CD4-positive, alpha-beta T cell treated with Interleukin-2 at 100 ng/mL for 4 hours (primary cell): ENCODE data around the gene S100A2.
A peak's percentile ranks its signal among the peaks of the same experiment; 100 is the strongest.

Experiments
- DNase-seq: peaks from one replicate; pipeline ENCODE4 v3.0.0-alpha.2; 2020; ENCODE audit warnings: low spot score

Gene S100A2

DNA sequence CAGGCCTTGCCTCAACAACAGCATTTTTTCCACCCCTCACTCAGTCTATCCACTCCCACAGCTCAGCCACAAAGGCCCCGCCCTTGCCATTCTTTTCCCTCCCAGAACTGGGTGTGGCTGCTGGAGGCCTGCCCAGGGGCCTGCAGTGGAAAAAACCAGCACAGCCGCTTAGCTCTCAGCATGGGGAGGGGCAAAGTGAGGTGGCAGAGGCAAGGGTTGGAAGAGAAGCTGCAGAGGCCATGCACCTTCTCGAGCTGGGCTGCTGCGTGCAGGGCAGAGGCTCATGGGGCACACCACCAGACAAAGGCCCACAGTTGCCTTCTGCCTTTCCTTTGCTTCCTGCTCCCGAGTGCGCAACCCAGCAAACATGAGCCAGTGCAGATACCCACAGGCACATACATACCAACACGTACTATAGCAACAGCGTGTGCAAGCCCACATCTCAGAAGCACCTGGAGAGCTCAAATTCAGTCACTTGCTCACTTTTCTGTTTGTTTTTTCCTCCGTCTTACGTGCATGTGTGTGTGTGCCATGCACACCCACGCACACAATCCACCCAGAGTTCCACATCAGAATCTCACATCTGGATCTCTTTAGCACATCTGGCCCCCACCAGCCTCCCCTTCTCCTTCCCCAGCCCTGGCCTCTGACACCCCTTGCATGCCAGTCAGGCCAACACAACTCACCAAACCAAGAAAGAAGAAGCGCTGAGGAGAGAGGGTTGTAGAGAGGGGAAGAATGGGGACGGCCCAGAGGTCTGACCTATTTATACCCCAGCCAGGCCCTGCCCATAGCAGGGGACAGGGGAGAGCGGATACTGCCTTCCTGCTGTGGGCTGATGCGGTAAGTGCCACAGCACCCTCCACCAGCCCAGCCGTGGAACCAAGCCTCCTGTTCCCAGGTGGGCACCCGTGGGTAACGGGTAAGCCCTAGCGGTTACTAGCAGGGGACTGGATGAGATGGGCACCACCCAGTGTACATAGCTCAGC lies 20.3 kb downstream of the S100A2 start, which contains the start of gene S100A4:
S100A4 (minus strand) TSS at position 740 of the 989 bp plus-strand sequence. CDS start 1,012 bp downstream, outside the sequence.
- DNase-seq: peak; percentile 94

DNA sequence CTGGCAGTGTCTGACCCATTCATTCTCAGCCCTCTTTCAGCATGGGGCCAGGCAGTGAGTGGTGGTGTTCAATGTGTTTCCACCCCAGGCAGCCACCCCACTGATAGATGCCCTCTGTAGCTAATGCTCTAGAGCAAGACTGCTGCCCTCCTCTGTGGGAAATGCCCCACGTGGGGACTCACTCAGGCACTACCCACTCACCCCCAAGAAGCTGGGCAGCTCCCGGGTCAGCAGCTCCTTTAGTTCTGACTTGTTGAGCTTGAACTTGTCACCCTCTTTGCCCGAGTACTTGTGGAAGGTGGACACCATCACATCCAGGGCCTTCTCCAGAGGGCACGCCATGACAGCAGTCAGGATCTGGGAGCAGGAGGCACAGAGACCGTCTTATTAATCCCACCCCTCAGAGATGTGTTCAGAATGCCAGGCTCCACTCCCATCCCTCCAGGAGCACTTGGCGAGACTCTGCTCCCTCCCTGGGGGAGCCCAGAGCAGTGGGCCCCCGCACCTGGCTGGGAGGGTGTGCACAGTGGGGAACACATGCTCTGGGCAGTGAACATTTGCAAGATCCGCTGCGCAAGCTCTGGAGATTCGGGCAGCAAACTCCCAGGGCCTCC lies 21.1 kb downstream of the S100A2 start:
- DNase-seq: no peak

DNA sequence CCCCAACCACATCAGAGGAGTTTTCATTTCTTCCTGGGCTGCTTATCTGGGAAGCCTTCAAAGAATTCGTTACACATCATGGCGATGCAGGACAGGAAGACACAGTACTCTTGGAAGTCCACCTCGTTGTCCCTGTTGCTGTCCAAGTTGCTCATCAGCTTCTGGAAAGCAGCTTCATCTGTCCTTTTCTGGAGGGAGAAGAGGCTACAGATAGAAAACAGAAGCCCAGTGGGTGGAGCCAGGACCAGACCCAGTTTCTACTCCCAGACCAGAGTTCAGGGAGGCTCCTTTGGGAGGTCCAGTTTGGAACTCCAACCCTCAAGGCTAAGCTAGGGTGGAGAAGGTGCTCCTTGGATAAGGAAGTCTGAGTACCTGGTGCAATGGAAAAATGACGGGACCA lies 21.9 kb downstream of the S100A2 start:
- DNase-seq: no peak

DNA sequence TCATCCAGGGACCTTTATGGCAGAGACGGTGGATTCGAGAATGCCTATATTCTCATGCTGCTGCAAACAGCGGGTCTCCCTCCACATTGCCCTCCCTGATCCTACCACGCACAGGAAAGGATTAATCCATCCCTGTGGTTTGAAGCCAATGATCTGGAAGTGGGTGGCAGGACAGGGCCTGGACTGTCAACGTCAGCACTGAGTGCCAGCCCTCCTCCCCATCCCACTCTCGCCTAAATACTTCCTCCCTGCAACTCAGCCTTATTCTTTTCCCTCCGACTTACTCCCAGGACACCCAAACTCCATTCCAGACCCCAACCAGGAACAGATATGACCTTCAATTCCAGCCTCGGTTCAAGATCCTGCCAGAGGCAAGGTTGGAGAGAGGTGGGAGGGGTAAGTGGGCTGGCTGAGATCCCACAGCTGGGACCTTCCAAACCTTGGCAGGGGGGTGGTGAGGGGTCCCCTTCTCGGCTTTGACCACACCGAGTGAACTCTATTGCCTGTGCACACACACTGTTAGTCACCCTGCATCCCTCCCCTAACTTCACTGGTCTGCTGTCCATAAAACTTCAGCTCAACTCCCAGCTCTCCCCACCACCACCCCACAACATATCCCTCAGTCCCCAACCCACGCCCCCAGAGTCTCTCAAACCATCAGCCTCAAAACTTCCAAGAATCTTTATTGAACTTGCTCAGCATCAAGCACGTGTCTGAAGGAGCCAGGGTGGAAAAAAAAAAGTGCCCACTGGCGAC lies 22.5 kb downstream of the S100A2 start:
- no peak for DNase-seq

DNA sequence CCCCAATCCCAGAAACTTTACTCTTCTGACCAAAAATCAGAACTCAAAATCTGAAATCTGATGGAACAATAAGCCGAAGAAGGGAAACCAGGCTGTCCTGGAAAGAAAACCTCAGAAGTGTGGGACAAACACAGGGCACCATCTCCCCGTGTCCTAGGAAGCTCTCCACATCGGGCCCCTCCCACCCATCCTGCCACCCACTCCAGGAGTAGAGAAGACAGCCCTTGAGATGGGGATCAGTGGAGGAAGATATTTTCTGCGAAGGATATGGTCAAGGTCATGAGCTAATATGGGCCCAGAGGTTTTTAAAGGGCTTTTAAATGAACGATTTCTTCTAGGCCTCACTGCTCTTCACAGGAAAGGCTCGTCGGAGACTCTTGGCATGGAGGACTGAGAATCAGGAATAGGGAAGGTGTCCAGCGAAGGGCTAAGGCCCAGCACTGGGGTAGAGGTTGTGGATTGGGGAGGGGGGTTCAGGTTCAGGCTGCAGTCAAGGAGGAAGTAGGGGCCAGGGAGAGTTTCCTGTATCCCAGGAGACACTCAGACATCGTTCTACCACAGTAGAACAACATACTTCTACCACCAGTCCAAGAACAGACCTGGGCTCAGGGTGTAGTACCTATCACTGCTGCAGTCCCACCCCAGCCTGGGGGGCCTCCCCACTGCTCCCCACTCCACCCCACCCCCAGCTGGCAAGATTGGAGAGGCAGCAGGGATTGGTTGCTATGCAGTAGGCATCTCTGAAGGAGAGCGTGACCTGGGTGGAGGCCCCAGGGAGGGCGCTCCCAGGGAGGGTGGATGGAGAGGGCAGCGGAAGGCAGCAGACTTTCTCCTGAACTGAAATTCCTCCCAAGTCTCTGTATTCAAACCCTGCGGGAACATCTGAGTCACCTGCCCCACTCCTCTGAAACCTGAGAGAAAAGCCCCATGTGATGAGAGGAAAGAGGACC lies 23.7 kb downstream of the S100A2 start:
- DNase-seq: no peak

DNA sequence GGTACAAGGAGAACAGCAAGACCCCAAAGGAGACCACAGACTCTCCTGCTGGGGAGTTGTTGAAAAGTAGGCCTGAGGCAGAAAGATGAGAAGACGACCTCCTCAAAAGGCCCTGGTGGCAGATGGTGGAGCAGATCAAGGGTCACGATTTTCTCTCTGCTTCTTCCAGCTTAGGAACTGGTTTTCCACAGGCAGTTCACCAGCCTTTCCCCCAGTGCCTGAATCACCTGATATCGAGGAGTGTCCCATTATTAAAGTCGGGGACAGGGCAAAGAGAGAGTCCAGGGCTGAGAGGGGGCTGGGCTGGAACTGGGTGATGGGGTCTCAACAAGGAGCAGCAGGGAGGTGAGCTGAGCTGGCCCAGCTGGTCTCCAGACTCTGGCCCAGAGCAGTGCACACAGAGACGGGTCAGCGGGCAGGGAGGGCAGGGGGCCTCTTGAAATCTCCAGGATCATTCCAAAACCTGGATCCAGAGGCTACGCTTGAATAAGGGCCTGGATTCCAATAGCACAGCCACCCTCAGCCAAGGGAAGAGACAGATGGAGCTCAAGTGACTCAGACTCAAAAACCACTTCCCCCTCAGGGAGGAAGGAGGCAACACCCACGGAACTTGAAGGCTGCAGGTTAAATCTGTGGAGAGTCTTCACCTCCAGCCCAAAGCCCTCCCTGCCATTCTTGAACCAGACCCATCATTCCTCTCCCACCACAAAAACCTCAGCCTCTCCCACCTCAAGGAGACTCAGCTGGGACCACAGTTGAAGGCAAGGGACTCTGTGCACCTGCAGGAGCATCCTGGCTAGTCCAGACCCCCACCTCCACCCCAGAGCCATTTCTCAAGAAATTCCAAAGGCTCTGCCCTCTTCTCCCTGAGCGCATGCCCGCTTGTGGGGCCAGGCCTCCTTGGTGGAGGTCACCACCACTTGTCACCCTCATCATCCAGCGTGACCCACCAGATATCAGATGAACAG lies 25.0 kb downstream of the S100A2 start, which contains the start of gene S100A5:
S100A5 (minus strand) TSS at position 541 of the 968 bp plus-strand sequence. CDS start 743 bp downstream, outside the sequence.
- peak; percentile 83 for DNase-seq

DNA sequence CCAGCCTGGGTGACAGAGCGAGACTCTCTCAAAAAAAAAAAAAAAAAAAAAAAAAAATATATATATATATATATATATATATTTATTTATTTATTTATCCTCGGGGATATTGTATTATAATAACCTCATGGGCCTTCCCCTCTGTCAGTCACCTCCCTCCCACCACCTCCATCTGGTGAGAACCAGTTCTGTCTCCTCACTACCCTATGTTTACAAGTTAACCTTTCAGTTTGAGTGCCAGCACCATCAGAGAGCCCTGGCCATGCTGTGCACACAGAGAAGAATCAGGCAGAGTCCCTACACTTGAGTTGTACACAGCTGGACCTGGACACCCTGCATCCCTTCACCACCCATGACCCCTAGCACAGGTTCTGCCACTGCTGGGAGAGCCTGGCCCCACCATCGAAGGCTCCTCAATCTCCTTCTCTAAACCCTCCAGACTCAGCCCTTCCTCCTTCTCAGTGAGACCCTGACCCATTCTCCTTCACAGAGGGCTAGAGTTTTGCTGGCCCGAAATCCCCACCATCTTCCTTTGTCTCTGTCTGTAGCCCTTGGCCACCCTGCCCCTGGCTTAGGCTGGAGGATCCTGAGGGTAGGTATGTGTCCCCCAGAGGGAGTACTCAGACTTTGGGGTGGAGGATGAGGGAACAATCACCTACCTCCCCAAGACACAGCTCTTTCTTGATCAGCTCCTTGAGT lies 26.1 kb downstream of the S100A2 start:
- no peak for DNase-seq

DNA sequence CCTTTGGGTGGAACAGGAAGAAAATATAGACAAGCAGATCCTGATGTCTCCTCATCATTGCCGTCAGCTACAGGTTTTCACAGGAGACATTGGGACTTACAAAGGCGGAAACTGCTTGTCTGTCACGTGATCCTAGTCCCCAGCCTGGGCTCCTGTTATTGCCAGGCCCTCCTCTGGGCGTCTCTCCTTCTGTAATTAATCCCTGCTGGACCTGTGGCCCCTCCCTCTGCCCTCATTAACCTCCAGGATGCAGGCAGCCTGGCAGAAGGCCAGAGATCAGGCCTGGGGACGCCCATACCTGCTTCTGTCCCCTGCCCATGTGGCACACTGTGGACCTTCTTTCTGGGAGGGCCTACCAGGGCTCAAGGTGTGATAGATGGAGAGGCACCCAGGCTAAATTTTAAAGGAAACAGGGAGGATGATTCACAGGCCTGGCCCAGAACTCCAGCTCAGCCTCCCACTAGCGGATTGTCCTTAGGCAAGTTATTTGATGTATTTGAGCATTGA lies 27.3 kb downstream of the S100A2 start:
- DNase-seq: no peak

DNA sequence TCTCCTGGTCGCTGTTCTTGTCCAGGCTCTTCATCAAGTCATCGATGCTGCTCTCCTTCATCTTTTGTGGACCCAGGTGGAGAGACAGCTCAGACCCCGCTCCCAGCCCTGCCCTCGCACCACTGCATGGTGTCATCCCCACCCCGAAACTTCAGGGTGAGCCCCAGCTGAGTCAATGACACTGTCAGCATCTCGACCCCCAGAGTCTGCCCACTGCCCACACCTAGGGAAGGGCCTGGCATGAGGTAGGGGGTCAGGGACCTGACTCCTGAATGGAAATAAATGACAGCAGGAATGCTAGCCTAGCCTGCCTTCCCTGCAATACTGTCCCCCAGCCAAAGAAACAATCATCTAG lies 28.3 kb downstream of the S100A2 start:
- DNase-seq: no peak

DNA sequence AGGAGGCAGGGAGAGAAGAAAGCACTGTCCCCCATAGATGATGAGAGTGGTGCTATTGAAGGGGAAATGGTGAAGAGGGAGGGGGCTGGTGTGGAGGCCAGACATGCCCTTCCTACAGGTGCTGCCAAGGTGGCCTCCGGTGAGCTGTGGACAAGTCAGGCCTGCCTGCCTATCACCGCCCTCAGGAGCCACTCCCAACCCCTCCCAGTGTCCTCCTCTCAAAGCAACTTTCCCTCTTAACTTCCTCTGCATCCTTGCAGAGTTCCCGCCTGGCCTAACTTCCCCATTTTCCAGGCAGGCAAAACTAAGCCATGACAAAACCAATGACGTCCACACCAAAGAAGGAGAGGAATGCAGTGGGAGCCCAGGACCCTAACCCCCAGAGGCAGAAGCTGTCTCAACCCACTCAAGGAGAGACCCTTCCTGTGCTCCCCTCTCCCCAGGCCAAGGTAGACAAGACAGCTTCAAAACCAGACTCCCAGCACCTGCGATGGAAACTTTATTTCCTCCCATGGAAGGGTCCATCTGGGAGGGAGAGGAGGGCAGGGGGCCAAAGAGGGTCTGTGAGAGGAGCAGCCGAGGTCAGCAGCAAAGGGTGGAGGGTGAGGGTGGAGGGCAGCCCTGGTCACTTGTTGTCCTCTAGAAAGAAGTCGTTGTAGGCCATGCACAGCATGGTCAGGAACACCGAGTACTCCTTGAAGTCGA lies 28.8 kb downstream of the S100A2 start:
- DNase-seq: no peak

DNA sequence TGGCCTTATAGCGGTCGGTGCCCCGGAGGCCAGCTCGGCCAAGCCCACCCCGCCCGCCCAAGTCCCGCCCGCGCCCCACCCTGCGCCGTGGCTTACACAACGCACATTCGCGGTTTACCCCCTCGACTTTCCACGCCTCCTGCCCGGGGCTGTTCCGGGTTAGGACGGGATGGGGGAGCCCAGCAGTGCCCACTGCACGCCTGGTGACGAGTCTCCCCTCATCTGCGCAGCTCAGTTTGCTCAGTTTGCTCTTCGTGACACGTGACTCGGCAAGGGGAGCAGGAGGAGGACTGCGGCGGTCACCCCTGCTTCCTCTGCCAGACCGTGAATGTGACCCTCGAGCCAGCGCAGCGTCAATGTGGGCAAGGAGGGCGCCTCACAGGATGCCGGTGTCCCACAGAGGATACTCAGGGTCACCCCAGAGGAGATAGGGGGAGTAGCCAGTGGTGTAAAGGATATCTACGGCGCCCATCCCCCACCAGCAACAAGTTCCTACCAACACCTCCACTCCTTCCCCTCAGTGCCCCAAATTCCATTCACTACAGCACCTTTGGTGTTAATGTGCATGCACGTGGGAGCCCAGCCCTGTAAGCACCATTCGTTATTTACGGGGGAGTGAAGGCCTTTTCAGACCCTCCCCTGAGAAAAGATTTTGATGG lies 29.5 kb downstream of the S100A2 start:
- peak; percentile 89 for DNase-seq

DNA sequence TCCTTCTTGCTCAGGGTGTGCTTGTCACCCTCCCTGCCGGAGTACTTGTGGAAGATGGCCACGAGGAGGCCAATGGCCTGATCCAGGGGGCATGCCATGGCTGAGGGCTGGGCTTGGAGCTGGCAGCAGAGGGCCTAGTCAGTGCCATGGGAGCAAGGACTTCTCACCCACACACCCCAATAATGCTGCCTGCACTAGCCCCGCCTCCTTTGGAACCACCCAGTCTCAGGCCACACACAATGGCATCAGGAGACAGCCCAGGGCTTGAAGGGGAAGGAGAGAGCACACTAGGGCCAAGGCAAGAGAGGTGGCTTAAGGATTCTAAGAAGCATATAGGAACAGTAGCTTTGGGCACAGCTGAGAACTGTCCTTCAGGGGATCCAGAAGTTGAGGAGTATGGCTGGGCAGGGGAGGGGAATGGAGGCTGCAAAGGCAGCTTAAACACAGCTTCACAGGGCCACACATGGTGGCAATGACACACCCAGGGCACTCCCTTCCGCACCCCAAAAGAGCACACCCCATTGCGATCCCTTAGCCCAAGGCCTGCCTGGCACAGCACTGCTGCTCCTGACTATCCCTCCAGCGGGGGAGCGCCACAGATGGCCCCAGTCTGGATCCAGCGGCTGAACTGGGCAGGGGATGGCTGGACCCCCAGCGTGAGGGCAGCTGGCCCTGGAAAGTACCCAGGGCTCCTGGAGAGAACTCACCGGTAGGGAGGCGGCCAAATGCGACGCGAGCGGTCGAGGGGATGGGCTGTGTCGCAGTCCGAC lies 30.2 kb downstream of the S100A2 start, which contains the start of gene S100A6:
S100A6 (minus strand) TSS at position 750 of the 770 bp plus-strand sequence; CDS start at position 98, 652 bp downstream.
- peak; percentile 68 for DNase-seq

DNA sequence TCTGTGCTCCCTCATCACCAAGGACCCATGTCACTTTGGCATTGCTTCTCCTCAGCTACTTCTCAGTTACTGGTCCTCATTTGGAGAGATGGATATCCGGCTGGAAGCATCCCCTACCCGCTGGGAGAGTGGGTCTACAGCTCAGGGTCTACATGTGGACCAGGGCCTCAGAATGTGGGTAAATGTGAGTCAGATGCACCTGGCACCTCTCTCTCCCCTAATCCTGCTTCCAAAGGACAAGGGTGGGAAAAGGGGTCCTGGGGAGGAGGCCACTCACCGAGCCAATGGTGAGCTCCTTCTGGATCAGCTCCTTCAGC lies 30.8 kb downstream of the S100A2 start:
- no peak for DNase-seq

DNA sequence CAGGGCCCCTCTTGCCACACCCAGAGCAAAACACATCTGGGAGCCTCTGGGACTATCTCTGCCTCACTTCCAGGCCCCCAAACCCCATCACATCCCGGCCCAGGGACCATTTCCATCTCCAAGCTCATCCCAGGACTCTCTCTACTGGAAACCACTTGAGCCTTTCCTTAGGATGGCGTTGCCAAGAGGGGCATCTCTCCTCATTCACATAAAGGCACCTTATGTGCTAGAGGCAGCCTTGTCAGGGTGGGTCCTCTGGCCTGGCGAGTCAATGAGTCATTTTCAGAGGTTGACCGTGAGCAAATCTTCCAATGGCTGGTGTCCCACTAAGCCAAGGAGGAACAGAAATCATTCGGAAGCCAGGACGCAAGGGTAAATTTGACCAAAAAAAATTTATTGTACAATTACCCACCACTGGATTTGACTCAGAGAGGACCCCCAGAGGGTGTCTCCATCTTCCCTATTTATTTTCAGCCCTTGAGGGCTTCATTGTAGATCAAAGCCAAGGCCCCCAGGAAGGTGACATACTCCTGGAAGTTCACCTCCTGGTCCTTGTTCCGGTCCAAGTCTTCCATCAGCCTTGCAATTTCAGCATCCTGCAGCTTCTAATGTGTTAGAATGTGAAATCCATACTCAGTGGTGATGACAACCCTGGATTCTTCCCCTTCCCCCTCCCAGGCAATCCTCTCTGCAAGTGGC lies 31.3 kb downstream of the S100A2 start:
- DNase-seq: no peak

DNA sequence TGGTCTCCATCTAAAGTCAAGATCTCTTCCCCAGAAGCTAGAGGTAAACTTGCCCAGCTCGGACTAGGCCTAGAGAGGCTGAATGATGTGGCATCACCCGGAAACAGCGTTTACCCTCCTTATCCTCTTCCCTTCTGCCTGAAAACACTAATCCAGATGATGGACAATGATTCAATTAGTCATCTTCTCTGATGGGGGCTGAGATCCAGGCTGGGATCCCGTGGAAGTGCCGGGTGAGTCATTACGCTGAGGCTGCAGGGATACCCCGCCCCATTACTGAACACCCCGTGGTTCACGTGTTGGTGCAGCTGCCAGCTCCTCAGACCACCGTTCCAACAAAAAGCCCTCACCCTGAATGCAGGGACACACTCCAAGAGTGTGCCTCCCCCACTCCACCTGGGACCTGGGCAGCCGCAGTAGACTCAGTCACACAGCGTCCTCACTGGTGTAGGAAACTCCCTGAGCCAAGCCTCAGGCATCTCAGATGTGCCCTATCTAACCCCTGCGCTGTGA lies 31.9 kb downstream of the S100A2 start:
- DNase-seq: peak; percentile 26
